Esophagus squamous epithelium (tissue), 5 donors: ENCODE results near the gene MAU2. TPM values are rescaled to one million over a fixed set of nuclear protein-coding genes. Genes with fewer than 3 reads are reported as not detected.

ENCODE experiments used
- DNase-seq: peaks from one replicate; lab custom pipeline; 2025; lab: John Stamatoyannopoulos, UW
- H3K27ac ChIP-seq, 4 donors: fragments of 200-600 bp; sonication (generic); one replicate each; pipeline ENCODE4 v1.5.1; 2016 to 2019; ENCODE audit warnings: mild to moderate bottlenecking in 1 of 4
- H3K27me3 ChIP-seq, 4 donors: fragments of 200-600 bp; sonication (generic); 1 replicate in 3 of 4; 2 replicates in 1 of 4; pipeline versions ENCODE4 v1.5.1 to v1.6.0; 2017 to 2021; ENCODE audit warnings: antibody characterized with exemption in 1 of 4
- H3K36me3 ChIP-seq, 3 donors: fragments of 200-600 bp; sonication (generic); one replicate each; pipeline ENCODE4 v1.5.1; 2016 to 2019
- H3K4me1 ChIP-seq, 3 donors: fragments of 200-600 bp; sonication (generic); one replicate each; pipeline ENCODE4 v1.5.1; 2017 to 2019
- H3K4me3 ChIP-seq, 4 donors: fragments of 200-600 bp; sonication (generic); 1 replicate in 3 of 4; 2 replicates in 1 of 4; pipeline ENCODE4 v1.5.1; 2016 to 2019; ENCODE audit warnings: mild to moderate bottlenecking in 2 of 4, moderate library complexity in 1 of 4
- H3K9me3 ChIP-seq, 3 donors: fragments of 200-600 bp; sonication (generic); one replicate each; pipeline ENCODE4 v1.5.1; 2016 to 2019
- CTCF ChIP-seq, 6 experiments: fragments of 450-650 bp in 4 of 6; fragments of 200-600 bp in 2 of 6; sonication (generic) in 2 of 6; IDR thresholded peaks; one replicate each; pipeline ENCODE4 v1.5.1; 2016 to 2019; ENCODE audit warnings: antibody characterized with exemption in 6 of 6, mild to moderate bottlenecking in 4 of 6, moderate library complexity in 4 of 6
- POLR2A ChIP-seq, 4 donors: fragments of 450-650 bp; IDR thresholded peaks; one replicate each; pipeline ENCODE4 v1.6.1; 2017; ENCODE audit warnings: antibody characterized with exemption in 4 of 4, mild to moderate bottlenecking in 4 of 4, moderate library complexity in 3 of 4
- WGBS, 2 donors: methylation state at CpG; one replicate each; pipeline ENCODE4 v1.1.5; 2018; 5-methylcytosine and 5-hydroxymethylcytosine counted together
- intact Hi-C: fragments of 100-400 bp; cut with DNase I; formaldehyde crosslinking; loops from one replicate; pipeline ENCODE4 v1.15.0; 2022
- total RNA-seq, 4 donors: library from RNA; depleted of rRNA; stranded (reverse); fragments of >200 nt; gene quantifications; one replicate each; pipeline ENCODE4 v1.1.0, GENCODE V29; 2016
- donor health status: DM: yes; HTN: yes; CAD: no.

Gene MAU2
- total RNA-seq = 10 to 100 TPM; 35.4 to 53.2 (median 39.1) TPM

- H3K4me1 ChIP-seq = peaks cover 21 to 54% (median 27%) of the 10 kb centered on the region in 3 donors
- H3K27ac ChIP-seq = peak within 1 kb of the TSS; percentile 94 to 98 (median 96)
- peak within 1 kb of the TSS; percentile 83 to 99 (median 88) for H3K4me3 ChIP-seq
- TF ChIP-seq POLR2A (IDR thresholded peaks at IDR 0.05) (peak in 3 of 4 donors; percentile 8 to 53 (median 24)), CTCF (IDR thresholded peaks at IDR 0.05) (peak in 5 of 6 experiments; percentile 34 to 58 (median 49))
- H3K9me3 ChIP-seq = no peaks in the 10 kb centered on the region
- peaks cover 5 to 41% (median 10%) of the 10 kb centered on the region in 3 donors for H3K36me3 ChIP-seq
- WGBS, 2 donors = 0% methylated on average over 2 to 8 of the region's 67 CpGs
- H3K27me3 ChIP-seq = no peaks in the 10 kb centered on the region
- DNase-seq = peak; percentile 68
- intact Hi-C loops = no loop called here
Measured at GRCh38 chr19:19320361-19321140, at the start of gene MAU2, which contains the start of gene SUGP1. Gene MAU2 (plus strand): TSS chr19:19320829. CDS start chr19:19320860, 31 bp downstream. Gene SUGP1 (minus strand): TSS chr19:19320509. CDS start chr19:19320496, 13 bp downstream.

GRCh38 chr19:19271828-19272599, 48.6 kb upstream of the MAU2 start:
- H3K27ac ChIP-seq = no peak overlapping the region
- TF ChIP-seq POLR2A (IDR thresholded peaks at IDR 0.05) (no peak), CTCF (IDR thresholded peaks at IDR 0.05) (no peak)
- peaks cover 0 to 13% (median 8%) of the 10 kb centered on the region in 3 donors for H3K4me1 ChIP-seq
- no peak for DNase-seq
- intact Hi-C loops = no loop called here
- 87 to 91% methylated on average over 7 to 8 of the region's 8 CpGs for WGBS, 2 donors
- H3K36me3 ChIP-seq = peaks cover 7 to 22% (median 10%) of the 10 kb centered on the region in 3 donors
- H3K27me3 ChIP-seq = peaks cover 0 to 28% (median 0%) of the 10 kb centered on the region in 4 donors
- no peaks in the 10 kb centered on the region for H3K9me3 ChIP-seq
- no peak overlapping the region for H3K4me3 ChIP-seq

- WGBS, 2 donors = 63 to 72% methylated on average over 5 to 6 of the region's 8 CpGs
Measured at GRCh38 chr19:19274146-19274545, 46.5 kb upstream of the MAU2 start.

GRCh38 chr19:19274716-19275565, 45.7 kb upstream of the MAU2 start:
- TF ChIP-seq CTCF (IDR thresholded peaks at IDR 0.05) (no peak), POLR2A (IDR thresholded peaks at IDR 0.05) (no peak)
- no peak for DNase-seq
- Histone ChIP-seq H3K27me3 (peaks cover 0 to 28% (median 0%) of the 10 kb centered on the region in 4 donors), H3K27ac (no peak overlapping the region), H3K36me3 (peaks cover 28 to 51% (median 33%) of the 10 kb centered on the region in 3 donors), H3K4me1 (peaks cover 0 to 13% (median 8%) of the 10 kb centered on the region in 3 donors), H3K4me3 (no peak overlapping the region), H3K9me3 (no peaks in the 10 kb centered on the region)
- intact Hi-C loops = no loop called here
- 50 to 67% methylated on average over 1 of the region's 9 CpGs for WGBS, 2 donors

More at GRCh38 chr19:19274146-19274545, 46.5 kb upstream of the MAU2 start:
- TF ChIP-seq POLR2A (IDR thresholded peaks at IDR 0.05) = no peak
- TF ChIP-seq CTCF (IDR thresholded peaks at IDR 0.05) = no peak
- H3K9me3 ChIP-seq = no peaks in the 10 kb centered on the region
- no peak for DNase-seq
- peaks cover 20 to 43% (median 25%) of the 10 kb centered on the region in 3 donors for H3K36me3 ChIP-seq
- no peak overlapping the region for H3K4me3 ChIP-seq
- peaks cover 0 to 28% (median 0%) of the 10 kb centered on the region in 4 donors for H3K27me3 ChIP-seq
- no peak overlapping the region for H3K27ac ChIP-seq
- intact Hi-C loops = no loop called here
- peaks cover 0 to 13% (median 8%) of the 10 kb centered on the region in 3 donors for H3K4me1 ChIP-seq
